HG03103 (cell line): ENCODE data around the gene IKBKE.

ENCODE experiments used
- ATAC-seq: cut with Tn5 transposase; IDR thresholded peaks from one replicate; pipeline ENCODE4 v1.9.1; 2021; ENCODE audit warnings: low read depth; ENCODE audit not compliant: unreplicated experiment

Gene IKBKE

DNA sequence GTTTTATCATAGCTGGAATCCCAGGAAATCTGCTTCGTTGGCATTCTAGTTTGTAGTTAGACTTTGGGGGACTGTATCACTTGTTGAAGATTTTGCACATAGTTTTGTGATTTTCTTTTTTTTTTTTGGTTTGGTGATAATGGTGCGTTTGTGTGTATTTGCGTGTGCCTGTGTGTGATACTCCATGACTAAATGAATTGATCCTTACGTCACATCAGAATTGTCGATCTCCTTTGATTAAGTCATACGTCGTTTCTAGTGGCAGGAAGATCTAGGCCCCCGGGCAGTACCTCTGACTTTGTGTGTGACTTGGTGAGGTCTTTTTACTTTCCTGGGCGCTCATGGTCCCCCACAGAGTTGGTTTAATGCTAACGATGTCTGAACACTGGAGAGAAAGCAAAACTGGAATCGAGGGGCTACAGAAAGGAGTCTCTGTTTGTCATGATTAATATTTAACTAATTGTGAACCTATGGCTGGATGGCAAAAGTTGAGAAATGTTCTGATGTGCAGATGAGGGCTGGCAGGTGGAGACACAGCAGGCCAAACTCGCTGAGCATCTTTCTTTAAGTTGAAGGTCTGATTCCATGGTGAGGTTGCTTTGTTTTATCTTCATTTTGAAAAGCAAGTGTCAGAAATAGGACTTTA lies 39.5 kb downstream of the IKBKE start:
- no peak for ATAC-seq

DNA sequence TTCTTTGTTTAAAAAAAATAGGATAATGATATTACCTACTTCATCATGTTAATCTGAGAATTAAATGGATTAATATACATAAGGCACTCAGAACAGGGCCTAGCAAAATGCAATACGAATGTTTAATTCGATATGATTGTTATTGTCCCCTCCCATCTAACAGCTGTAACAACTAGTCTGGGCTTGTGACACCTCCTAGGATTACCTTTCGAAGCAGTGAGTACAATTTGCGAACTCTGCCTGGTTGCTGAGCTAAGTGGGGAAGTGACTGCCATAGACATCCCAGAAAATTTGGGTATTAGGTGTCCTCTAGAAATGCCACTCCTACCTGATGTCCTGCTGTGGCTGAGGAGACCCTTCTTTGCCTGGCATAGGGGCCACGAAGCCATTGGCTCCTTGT lies 40.1 kb downstream of the IKBKE start:
- no peak for ATAC-seq

DNA sequence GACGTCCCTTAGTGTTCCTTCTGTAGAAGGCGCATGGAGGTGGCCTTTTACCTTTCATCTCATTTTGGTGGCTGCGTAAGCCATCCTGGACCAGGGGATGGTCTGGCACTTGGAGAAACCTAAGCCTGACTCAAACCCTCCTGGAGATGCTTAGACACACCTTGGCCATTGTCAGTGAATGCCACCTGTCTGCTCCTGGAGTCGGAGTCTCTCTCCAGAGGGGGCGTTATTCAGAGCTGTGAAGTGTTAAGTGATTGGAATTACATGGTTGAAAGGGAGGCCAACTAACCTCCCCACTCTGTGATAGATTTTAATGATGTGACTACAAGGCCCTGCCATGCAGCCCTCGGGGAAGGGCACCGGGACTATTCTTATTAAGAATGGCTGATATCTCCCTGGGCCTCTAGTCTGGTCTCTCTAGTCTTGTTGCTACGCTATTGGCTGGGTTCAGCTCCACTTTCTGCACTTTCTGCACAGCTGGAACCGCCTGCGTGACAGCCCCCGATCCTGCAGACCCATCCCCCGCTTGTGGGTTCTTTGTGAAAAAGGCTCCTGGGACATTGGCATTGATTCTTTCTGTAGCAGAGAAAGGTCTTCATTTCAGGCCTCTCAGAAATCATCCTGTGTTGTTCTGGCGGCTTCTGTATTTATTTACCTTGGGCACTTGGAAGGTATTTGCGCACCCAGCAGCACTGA lies 41.2 kb downstream of the IKBKE start:
- ATAC-seq = no peak

DNA sequence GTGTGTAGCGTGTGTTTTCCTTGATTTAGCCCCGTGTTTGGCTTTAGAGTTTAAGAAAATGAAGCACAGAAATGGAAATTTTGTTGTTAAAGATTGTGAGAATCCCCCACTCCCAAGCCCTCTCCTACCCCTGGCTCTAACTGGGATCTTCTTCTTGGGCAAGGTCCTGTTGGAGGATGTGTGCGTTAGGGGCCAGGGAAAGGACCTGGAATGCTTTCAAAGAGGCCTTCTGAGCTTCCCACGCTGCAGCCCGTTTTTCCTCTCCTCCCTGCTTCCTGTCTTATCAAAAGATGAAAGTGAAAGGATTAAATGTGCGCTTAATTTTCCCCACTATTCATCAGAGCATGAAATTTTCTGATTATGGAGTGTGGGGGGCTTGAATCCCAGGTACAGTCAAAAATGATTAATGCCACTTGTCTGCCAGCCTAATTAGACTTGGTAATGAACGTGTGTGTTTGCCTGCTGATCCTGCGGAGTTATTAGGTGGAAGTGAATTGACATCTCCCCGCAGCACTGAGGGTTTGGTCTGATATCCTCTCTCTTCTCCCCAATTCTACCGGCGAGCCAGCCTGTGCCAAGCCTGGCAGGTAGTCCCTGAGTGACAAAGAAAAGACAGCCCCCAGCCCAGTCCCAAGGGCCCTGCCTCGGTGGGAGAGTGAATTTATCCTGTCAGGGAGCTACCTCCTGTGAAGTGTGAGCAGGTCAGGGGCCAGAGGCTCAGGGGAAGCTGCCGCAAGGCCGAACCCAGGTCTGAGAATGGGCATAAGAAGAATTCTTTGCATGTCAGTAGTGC lies 42.0 kb downstream of the IKBKE start:
- ATAC-seq = no peak

DNA sequence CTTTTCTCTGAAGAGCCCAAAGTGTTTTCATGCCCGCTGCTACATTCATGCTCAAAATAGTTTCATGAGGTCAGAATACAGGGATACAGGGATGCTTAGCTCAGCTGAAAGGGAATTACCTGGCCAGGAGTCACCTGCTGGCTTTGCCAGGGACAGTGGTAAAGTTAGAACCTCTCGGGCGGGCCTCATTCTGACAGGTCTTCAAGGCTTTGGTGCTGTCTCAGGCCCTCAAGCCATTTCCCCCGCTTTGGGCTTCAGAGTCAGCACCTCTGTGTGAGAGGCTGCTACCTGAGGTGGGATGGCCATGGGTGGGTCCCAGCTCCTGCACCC lies 42.5 kb downstream of the IKBKE start:
- no peak for ATAC-seq

DNA sequence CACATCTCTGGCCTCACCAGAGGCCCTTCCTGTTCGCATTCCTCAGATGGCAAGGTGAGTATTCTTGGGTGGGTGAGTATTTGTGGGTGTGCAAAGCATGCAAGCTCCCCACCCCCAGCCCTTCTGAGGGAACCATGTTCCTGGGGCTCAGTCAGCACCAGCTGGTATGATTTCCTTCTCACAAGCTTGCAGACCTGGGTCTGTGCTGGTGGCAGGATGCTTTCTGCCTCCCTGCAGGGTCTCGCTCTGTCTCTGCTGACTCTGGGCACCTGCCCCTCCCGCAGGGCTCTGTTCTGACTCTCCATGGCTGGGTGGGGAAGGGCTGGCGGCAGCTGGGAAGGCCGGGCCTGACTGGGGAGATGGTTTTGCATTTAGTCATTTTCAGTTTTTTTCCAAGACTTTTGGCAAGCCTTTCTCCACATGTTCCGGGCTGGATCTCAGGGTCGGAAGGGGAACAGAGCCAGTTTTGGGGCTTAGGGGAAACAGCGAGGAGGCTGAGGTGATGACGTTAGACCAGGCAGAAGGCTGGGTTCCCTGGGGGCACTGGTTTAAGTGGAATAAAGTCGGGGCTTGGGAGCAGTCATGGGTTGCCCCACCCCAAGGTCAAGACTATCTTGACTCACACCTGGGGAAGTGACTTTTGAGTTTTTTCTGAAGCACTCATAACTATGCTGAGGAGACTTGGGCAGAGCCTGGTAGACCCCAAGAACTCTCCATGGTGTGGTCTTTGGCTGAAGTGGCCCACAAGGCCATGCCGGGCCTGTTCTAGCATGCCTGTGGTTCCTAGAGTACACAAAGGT lies 43.2 kb downstream of the IKBKE start:
- ATAC-seq = no peak

DNA sequence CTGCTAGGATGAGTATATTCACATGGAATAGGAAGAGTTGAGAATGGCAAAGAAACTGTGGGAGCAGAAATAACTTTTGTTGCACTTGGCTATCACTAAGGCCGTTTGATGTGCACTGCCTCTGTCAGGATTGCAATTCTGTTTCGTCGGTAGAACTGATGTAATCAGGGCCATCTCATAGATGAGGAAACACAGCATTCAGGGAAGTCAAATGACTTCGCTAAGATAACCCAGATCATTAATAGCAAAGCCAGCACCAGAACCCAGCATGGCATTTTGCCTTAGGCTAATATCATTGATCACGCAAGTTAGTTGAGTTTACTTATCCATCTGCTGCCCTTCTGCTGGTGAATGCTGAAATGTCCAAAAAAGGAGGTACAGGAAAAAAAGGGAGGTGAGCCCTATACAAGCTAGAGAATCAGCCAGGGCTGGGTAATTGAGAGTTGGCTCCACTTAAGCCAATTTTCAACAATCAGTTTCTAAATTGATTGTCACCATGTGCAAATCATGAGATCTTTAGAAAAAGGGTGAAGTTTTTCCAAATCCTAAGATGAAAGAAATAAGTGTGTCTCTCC lies 44.6 kb downstream of the IKBKE start:
- ATAC-seq = no peak

DNA sequence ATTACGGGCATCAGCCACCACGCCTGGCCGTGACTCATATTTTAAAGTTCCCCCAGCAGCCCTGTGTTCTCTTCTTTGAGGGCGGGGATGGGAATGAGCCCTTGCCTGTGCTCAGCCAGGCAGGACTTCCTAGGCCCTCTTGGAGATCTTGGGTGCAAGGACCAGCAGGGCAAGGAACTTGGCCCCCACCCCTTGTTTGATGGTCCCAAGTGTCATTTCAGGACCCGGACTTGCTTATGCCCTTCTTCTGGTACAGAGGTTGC lies 46.4 kb downstream of the IKBKE start:
- no peak for ATAC-seq

DNA sequence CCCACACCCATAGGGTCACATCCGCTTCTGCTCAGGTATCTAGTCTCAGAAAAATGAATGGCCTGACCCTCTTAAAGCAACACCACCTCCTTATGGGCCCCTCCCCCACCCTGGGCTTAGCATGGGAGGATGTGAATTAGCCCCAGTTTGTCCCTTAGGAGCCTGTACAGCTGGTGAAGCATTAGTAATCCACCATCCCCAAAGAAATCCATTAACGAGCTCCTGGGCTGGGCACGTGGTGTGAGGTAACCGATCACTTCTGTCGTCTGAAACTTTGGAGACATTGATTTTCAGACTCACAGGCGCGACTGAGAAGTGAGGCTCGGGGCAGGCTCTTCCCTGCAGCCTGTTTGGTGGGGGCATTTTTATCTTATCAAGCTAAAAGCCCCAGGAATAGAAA lies 47.5 kb downstream of the IKBKE start:
- ATAC-seq = no peak

DNA sequence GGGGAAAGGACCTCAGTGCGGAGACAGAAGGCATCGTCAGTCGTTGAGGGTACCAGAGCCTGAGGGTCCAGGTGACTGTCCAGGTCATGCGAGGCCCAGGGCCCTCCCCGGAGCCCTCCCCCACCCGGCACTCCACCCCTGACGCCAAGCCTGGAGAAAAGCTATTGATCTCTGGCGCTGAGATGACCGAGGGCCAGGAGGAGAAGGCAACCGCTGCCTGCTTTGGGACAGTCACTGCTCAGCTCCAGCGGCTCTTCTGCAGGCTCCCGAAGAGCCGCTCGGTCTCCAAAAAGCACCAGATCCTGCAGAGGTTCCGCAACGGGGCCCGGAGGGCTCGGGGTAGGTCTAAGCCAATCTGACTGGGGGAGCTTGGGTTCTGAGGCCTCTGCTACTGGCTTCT lies 47.9 kb downstream of the IKBKE start:
- no peak for ATAC-seq

DNA sequence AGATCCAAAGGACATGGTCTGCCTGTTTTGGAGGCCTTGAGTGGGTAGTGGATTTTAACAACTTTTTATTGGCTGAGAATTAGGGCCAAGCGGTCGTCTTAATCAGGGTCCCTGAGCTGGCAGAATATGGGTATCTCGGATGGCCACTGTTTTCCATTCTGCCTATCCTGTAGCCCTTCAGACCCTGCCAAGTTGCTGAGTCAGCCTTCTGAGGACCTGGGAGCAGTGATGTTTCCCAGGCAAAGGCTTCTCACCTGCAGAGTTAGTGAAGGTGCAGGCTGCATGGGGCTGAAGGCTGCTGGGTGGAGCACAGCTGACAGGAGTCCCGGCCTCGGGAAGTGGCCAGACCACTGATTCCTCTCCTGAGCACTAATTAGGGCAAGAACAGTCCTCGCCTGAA lies 48.5 kb downstream of the IKBKE start:
- ATAC-seq = no peak

DNA sequence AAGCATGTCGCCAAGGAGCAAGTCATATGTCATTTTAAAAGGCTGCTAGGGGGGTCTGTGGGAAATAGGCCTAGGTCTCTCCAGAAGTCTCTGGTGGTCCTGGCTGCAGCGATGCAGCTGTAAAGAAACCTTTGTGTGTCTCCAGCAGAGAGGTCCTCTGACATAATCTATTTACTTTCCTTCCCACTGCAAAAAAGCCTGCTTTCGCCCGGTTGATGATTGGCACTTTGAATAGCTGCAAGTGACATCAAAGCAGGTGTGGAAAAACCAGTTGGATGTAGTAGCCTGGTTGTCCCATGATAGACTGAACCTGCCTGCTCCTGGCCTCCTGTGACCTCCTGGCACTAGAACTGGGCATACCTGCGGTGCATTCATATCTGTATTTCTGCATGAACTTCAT lies 50.9 kb downstream of the IKBKE start:
- no peak for ATAC-seq

DNA sequence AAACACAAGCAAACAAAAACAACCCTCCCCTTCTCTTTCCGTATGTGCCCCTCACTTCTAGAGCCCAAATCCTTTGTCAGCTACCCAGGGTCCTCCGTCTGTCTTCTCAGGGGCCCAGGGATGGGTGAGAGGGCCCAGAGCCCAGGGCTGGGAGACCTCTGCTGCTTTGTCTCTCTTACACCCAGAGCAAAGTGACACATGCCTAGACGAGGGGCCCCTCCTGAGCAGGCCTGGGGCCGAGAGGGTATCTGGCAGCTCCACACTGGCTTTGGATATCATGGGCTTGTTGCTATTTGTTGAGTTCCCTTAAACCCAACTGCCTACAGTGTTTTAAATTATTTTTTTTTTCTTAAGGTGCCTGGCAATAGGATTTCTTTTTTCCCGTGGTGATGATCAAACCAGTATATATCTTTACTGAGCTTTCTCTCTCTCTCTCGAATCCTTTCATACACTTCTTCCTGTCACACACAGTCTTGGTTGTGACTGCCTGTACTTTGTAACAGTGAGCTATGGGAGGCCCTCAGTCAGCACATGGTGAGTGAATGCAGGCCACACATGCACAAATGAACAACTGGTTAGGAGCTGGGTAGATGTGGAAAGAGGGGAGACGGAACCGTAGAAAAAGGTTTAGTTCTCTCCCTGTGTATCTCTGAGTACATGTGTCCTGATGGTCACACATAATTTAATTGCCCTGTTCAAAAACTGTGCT lies 51.6 kb downstream of the IKBKE start:
- no peak for ATAC-seq

DNA sequence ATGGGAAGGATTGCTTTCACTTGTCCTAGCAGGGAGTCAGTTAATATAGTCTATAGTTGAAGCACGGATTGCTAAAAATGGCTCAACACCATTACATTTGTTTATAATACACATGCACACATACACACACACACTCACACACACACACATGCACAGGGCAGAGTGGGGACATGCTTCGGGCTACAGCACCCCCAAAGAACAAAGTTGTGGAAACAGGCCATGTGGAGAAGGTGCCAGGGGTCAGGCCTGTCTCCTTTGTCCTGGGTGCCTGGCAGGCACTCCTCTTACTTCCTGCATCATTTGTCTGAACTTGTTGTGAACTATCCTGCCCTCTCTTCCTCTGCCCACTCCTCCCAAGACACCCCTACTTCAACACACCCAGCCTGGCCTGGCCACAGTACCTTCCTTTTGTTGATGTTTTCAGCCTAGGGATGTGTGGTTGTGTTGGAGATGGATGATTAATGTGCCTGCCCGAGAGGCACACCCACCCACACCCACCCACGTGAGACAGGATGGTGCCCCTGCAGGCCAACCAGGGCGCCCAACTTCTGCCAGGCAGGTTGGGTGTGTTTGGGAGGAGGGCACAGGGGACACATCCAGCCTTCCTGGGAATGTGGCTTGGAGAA lies 54.6 kb downstream of the IKBKE start:
- no peak for ATAC-seq

DNA sequence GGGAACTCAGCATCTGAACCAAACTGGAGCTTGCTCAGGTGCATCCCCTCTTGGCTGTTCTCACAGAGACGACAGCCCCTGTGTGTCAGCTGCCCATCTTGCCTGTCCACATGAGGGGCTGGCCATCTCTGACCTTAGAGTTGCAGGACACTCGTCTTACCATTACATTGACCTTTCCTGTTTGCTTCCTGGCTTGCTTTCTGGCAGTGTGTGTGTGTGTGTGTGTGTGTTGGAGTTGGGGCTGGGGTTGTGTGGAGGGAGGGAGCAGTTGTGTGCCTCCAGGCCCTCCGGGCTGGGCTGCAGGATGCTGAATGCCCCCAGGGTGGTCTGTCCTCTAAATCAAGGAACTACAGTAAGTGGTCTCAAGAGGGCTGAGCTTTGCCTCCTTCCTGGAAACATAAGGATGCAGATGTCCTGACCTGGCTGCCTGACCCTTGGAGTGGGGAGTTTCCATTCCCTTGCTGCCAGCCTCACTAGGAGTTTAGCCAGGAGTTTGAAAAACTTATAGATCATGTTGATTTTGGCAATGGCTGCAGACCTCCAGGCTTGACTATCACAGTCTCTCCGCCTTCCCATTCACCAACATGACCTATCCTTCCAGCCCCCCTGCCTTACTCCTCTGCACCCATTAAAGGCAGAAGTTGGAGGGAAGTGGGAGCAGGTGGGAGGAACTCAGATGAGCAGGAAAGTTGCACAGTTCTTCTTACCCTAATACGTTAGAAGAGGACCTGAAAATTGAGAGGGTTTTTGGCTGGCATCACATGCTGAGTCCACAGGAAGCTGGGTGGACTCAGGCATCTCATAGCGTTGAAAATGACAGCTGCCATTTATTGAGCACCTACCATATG lies 56.0 kb downstream of the IKBKE start:
- ATAC-seq = no peak

DNA sequence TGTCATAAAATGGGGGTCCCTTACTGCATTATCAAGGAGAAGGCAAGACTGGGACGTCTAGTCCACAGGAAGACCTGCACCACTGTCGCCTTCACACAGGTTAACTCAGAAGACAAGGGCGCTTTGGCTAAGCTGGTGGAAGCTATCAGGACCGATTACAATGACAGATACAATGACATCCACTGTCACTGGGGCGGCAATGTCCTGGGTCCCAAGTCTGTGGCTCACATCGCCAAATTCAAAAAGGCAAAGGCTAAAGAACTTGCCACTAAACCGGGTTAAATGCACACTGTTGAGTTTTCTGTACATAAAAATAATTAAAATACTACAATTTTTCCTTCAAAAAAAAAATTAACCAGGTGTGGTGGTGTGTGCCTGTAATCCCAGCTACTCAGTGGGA lies 59.1 kb downstream of the IKBKE start:
- ATAC-seq = no peak

DNA sequence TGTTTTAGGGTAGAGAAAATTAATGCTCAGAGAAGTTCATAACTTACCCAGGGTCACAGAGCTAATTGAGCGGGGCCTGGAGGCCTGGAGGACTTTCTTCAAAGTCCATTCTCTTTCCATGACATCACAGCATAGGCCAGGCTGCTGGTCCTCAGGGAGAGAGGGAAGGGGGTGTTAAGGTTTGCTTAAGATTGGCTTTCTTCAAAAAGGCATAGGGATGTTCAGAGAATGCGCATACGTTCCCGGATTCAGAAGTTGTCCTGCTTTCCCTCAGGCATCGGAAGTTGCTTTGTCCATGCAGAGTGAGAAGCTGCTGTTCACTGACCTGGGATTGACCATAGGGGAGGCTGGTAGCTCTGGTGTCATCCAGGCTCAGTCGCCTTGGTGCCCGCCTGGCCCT lies 62.1 kb downstream of the IKBKE start:
- no peak for ATAC-seq

DNA sequence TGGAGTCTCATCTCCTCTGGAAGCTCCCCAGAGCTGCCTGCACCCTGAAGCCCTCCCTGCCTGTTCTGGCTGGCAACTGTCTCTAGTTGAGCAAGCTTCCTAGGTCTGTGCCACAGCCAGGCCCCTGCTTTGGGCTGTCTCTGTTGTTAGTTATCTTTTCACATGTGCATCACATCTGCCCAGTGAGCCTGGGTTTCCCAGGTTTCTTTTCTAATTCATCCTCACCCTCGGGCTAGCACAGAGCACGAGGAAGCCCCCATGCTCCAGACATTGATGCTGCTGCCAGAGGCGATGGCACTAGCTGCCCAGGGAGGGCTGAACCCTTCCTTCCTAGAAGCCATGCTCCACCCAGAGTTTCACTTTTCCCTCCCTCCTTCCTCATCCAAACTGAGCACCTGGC lies 64.3 kb downstream of the IKBKE start:
- no peak for ATAC-seq

DNA sequence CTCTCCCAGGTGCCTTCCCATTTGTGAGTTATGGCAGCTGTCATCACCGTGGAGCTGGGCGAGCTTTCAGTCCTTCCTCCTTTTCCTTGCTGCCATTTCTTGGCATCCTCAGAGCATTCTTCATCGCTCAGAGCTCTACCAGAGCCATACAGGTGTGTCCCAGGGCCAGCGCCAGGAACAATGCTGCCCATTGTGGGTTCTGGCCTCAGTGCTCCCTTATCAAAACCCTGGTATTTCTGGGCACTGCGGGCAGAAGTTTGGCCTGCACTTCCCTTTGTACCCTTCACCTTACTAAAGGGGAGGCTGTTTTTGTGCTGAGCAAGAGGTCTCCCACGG lies 65.5 kb downstream of the IKBKE start:
- ATAC-seq = no peak
